Sigmoid colon (tissue), 7 donors: ENCODE results near the gene NRG2. TPM values are rescaled to one million over a fixed set of nuclear protein-coding genes. Genes with fewer than 3 reads are reported as not detected.

Experiments
- DNase-seq: peaks from one replicate; pipeline ENCODE4 v3.0.0-alpha.2; 2019
- H3K27ac ChIP-seq, 4 donors: fragments of 200-600 bp; sonication (generic); one replicate each; pipeline ENCODE4 v1.5.1; 2016 to 2019; ENCODE audit warnings: mild to moderate bottlenecking in 1 of 4
- H3K27me3 ChIP-seq, 3 donors: fragments of 200-600 bp; sonication (generic); one replicate each; pipeline ENCODE4 v1.5.1; 2019; ENCODE audit warnings: mild to moderate bottlenecking in 1 of 3
- H3K36me3 ChIP-seq, 4 donors: fragments of 200-600 bp; sonication (generic); one replicate each; pipeline ENCODE4 v1.5.1; 2016 to 2019
- H3K4me1 ChIP-seq, 4 donors: fragments of 200-600 bp; sonication (generic); one replicate each; pipeline ENCODE4 v1.5.1; 2017 to 2019
- H3K4me3 ChIP-seq, 4 donors: fragments of 200-600 bp; sonication (generic); one replicate each; pipeline ENCODE4 v1.5.1; 2017 to 2019; ENCODE audit warnings: mild to moderate bottlenecking in 2 of 4, moderate library complexity in 1 of 4
- H3K9me3 ChIP-seq, 4 donors: fragments of 200-600 bp in 3 of 4; sonication (generic) in 3 of 4; one replicate each; pipeline versions ENCODE4 v1.5.1 to v1.6.1; 2013 to 2019
- CTCF ChIP-seq, 4 experiments: fragments of 450-650 bp in 3 of 4; fragments of 200-600 bp in 1 of 4; IDR thresholded peaks; one replicate each; pipeline ENCODE4 v1.5.1; 2016 to 2019; ENCODE audit warnings: antibody characterized with exemption in 4 of 4, mild to moderate bottlenecking in 3 of 4, moderate library complexity in 2 of 4
- EP300 ChIP-seq, 4 donors: sonication (generic); formaldehyde crosslinking; IDR thresholded peaks; one replicate each; pipeline ENCODE4 v1.6.1; 2017; ENCODE audit warnings: antibody characterized with exemption in 4 of 4
- POLR2A ChIP-seq, 2 donors: fragments of 450-650 bp; IDR thresholded peaks; one replicate each; pipeline ENCODE4 v1.6.1; 2016; ENCODE audit warnings: antibody characterized with exemption in 2 of 2, mild to moderate bottlenecking in 2 of 2, moderate library complexity in 2 of 2
- POLR2AphosphoS5 ChIP-seq, 4 donors: sonication (generic); formaldehyde crosslinking; IDR thresholded peaks; one replicate each; pipeline ENCODE4 v1.6.1; 2017; ENCODE audit warnings: antibody characterized with exemption in 4 of 4
- WGBS, 2 donors: extraction: QIAGEN DNeasy Blood & Tissue Kit; methylation state at CpG; one replicate each; pipeline ENCODE4 v1.1.7; 2013; 5-methylcytosine and 5-hydroxymethylcytosine counted together
- intact Hi-C: fragments of 100-400 bp; cut with DNase I; formaldehyde crosslinking; loops from one replicate; pipeline ENCODE4 v1.15.1; 2023
- polyA plus RNA-seq, 3 donors: library from polyadenylated mRNA; stranded (reverse); fragments of 200-250 nt; gene quantifications; one replicate each; pipeline ENCODE4 v1.2.3, GENCODE V29; 2013
- total RNA-seq, 4 donors: library from RNA; depleted of rRNA; stranded (reverse); fragments of >200 nt; gene quantifications; one replicate each; pipeline ENCODE4 v1.1.0, GENCODE V29; 2016
- donor health status: healthy with polysubstance abuse.
- donor health status: Bipolar disorder and iron deficiency.
- donor health status: healthy.

The NRG2 gene
- total and polyA plus RNA-seq, 7 donors: 0.80 to 11.9 (median 4.8) TPM; not detected in 2

DNA sequence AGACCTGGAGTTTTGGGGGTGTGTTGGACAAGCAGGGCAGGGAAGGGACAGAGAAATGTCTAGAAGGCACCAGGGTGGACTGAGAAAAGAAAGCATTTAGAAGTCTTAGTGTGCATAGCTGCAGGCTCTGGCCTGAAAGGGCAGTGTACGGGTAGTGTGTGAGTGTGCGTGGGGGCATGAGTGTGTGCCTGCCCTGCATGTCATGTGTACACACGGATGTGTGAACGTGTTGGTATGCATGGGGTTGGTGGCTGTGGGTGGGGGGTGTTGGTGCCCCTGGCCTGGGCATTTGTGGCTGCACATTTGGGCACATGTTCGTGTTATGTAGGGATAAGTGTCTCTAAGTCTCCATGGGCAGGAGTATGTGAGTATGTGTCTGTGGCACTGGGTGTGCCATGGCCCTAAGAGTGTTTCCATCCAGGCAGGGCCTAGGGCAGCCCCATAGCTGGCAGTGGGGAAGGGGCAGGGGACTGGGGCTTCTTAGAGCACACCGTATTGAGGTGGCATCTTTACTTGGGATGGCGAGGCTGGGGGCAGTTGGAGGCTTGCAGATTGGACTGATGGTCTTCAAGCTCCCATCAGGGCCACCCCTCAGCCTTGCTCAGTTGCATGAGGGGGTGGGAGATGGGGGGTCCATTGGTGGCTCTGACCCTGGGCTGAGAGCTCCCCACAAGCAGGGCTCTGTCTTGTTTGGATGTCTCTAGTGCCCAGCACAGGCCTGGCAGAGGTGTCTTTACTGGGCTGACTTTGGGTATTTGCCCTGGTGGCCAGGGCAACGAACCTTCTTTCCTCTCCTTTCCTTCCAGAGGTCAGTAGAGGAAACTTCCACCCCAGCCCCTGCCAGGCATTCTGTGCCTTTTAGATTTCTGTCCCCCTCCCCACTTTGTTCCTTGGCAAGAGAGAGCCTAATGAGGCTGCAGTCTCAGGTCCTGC, 232.5 kb downstream of the NRG2 start:
- WGBS, 2 donors: 74 to 82% methylated on average over 8 of the region's 8 CpGs
- Histone ChIP-seq H3K9me3 (no peaks in the 10 kb centered on the region), H3K36me3 (no peaks in the 10 kb centered on the region), H3K4me1 (no peaks in the 10 kb centered on the region), H3K4me3 (no peak overlapping the region), H3K27ac (no peak overlapping the region), H3K27me3 (peaks cover 0 to 12% (median 0%) of the 10 kb centered on the region in 3 donors)
- intact Hi-C loops: no loop called here
- no peak for TF ChIP-seq POLR2AphosphoS5 (IDR thresholded peaks at IDR 0.05)
- no peak for DNase-seq

DNA sequence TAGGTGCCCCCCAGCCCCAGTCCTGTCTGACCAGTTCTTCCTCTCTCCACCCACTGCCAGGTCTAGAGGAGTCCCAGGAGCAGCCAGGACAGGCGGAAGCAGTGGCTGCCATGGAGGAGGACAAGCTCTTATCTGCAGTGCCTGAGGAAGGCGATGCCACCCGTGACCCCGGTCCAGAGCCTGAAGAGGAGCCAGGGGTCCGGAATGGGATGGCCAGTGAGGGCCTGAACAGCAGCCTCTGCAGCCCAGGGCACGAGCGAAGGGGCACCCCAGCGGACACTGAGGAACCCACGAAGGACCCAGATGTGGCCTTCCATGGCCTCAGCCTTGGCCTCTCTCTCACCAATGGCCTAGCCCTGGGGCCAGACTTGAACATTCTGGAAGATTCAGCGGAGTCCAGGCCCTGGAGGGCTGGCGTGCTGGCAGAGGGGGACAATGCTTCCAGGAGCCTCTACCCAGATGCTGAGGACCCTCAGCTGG, 233.7 kb downstream of the NRG2 start:
- Histone ChIP-seq H3K4me1 (no peaks in the 10 kb centered on the region), H3K9me3 (no peaks in the 10 kb centered on the region), H3K36me3 (no peaks in the 10 kb centered on the region), H3K27ac (no peak overlapping the region), H3K4me3 (no peak overlapping the region), H3K27me3 (peaks cover 0 to 12% (median 0%) of the 10 kb centered on the region in 3 donors)
- intact Hi-C loops: no loop called here
- WGBS, 2 donors: 85 to 91% methylated on average over 11 of the region's 11 CpGs
- DNase-seq: no peak
- TF ChIP-seq POLR2A (IDR thresholded peaks at IDR 0.05): no peak
- TF ChIP-seq EP300 (IDR thresholded peaks at IDR 0.05): no peak
- no peak for TF ChIP-seq POLR2AphosphoS5 (IDR thresholded peaks at IDR 0.05)
- no peak for TF ChIP-seq CTCF (IDR thresholded peaks at IDR 0.05)

DNA sequence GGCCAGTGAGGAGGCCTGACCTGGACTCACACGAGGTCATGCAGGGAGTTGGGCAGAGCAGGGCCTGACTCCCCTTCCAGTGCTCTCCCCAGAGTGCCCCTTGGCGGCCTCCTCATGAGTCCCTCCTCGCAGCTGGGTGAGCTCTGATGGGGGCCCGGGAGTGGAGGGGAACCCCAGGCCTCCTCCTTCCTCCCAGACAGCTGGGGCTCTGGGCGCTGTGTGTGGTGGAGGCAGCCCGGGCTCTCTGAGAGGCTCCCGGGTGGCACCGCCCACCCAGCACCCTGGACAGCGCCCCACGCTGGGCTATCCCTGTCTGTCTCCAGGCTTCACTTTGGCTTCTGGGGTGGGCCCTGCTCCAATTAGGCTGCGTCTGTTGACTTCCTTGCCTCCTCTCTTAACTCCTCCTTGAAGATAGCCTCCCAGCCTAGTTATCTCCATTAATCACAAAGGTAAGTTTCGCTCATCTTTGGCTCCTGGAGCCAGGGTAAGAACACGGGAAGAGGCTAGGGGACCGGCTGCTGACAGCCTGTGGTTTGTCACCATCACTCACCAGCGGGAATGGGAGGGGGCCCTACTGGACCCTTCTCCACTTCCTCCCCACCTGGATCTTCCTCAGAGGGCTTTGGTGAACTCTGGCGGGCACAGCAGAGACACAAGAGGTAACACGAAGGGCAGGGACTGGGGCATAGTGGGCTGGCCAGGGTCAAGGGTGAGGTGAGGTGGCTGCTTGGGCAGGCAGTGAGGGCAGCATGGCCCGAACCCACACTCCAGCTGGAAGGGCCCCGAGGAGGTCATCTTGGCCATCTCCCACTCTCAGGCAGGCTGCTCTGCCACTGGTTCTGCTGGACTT, 234.4 kb downstream of the NRG2 start:
- H3K4me3 ChIP-seq: no peak overlapping the region
- no peaks in the 10 kb centered on the region for H3K9me3 ChIP-seq
- no peaks in the 10 kb centered on the region for H3K36me3 ChIP-seq
- WGBS, 2 donors: 35 to 36% methylated on average over 19 of the region's 19 CpGs
- intact Hi-C loops: no loop called here
- peaks cover 0 to 12% (median 2%) of the 10 kb centered on the region in 3 donors for H3K27me3 ChIP-seq
- DNase-seq: no peak
- H3K4me1 ChIP-seq: no peaks in the 10 kb centered on the region
- H3K27ac ChIP-seq: no peak overlapping the region
- TF ChIP-seq CTCF (IDR thresholded peaks at IDR 0.05) (no peak), POLR2A (IDR thresholded peaks at IDR 0.05) (no peak), EP300 (IDR thresholded peaks at IDR 0.05) (no peak), POLR2AphosphoS5 (IDR thresholded peaks at IDR 0.05) (no peak)

GRCh38 chr5:139807647-139808030, 235.5 kb downstream of the NRG2 start:
- intact Hi-C loops: no loop called here
- WGBS, 2 donors: 67% methylated on average over 6 of the region's 6 CpGs
- Histone ChIP-seq H3K4me1 (no peaks in the 10 kb centered on the region), H3K4me3 (no peak overlapping the region), H3K27ac (no peak overlapping the region), H3K9me3 (no peaks in the 10 kb centered on the region), H3K27me3 (peaks cover 0 to 14% (median 5%) of the 10 kb centered on the region in 3 donors), H3K36me3 (no peaks in the 10 kb centered on the region)
- no peak for TF ChIP-seq EP300 (IDR thresholded peaks at IDR 0.05)
- no peak for DNase-seq

GRCh38 chr5:139806726-139807646, 236.1 kb downstream of the NRG2 start:
- TF ChIP-seq CTCF (IDR thresholded peaks at IDR 0.05): no peak
- no peak for TF ChIP-seq POLR2AphosphoS5 (IDR thresholded peaks at IDR 0.05)
- no peak for TF ChIP-seq POLR2A (IDR thresholded peaks at IDR 0.05)
- no peak for TF ChIP-seq EP300 (IDR thresholded peaks at IDR 0.05)
- H3K4me1 ChIP-seq: no peaks in the 10 kb centered on the region
- no peaks in the 10 kb centered on the region for H3K36me3 ChIP-seq
- DNase-seq: no peak
- H3K4me3 ChIP-seq: no peak overlapping the region
- intact Hi-C loops: no loop called here
- WGBS, 2 donors: 64 to 67% methylated on average over 8 of the region's 8 CpGs
- H3K9me3 ChIP-seq: no peaks in the 10 kb centered on the region
- no peak overlapping the region for H3K27ac ChIP-seq
- peaks cover 0 to 21% (median 5%) of the 10 kb centered on the region in 3 donors for H3K27me3 ChIP-seq
